Measurements from ENCODE around the gene FBXO47. TPM values are rescaled to one million over a fixed set of nuclear protein-coding genes. Genes with fewer than 3 reads are reported as not detected.
"Not testable (repeated sequence)": the region's sequence is repeated elsewhere in the genome, so short reads cannot be mapped to it uniquely, and the experiment has no call there.

The FBXO47 gene
- polyA plus RNA-seq, 1 donor = not detected

DNA sequence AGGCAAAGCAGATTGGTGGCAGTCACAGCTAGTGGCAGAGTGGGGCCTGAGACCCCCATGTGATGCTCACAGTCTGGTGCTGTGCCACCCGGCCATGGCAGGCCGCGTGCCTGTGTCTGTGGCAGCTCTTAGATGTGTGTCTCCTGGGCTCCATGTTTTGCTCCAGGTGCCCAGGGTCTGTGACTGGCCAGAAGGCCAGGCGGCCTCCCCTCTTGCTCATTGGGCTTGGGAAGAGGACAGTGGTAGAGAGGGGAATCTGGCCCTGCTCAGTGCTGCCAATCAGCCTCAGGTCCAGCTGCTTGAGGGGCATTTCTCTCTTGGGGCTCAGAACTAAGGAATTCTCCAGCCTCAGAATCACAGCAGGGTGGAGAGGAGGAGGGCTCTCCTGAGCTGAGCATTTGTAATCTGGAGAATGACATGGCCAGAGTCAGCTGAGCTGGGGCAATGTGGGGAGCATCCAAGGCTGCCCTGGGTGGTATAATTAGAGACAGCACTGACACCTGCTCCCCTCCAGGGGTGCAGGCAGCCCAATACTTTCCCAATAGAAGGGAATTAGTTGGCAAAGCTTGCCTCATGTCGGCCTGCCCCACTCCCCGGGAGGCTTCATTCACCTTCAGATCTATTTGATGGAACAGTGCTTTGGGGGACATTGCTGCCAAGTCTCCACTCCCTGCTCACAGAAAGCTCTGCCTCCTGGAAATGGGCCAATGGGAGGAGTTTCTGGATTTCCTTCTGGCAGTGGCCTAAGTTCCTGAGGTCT, 44.5 kb downstream of the FBXO47 start:
- DNase-seq (ENCODE audit: low read depth) = peak; percentile 71

DNA sequence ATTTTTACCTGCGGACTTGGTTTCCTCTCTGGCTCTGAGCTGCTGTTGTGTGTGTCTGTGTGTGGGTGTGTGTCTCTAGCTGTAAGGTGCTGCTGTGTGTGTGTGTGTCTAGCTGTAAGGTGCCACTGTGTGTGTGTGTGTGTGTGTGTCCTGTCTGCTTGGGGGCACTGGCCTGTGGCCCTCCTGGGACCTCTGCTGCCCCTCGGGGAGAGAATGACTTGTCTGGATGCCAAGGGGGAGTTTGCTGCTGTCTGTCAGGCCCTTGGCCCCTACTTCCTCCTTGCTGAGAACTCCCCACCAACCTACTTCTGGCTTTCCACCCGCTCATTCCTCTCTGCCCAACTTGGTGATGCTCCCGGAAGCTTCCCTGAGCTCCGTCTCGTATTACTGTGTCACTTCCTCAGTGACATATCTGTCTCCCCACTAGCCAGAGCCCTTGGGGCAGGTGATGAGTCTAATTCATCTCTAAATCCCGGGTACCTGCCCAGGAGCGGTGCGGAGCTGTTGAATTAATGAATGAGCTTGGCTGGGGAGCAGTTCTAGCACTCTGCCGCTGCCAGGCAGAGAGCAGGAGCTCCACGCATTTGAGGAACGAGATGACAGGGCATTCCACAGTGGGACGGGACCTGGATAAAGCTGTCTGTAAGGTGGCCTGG, 45.3 kb downstream of the FBXO47 start:
- DNase-seq (ENCODE audit: low read depth) = no peak

DNA sequence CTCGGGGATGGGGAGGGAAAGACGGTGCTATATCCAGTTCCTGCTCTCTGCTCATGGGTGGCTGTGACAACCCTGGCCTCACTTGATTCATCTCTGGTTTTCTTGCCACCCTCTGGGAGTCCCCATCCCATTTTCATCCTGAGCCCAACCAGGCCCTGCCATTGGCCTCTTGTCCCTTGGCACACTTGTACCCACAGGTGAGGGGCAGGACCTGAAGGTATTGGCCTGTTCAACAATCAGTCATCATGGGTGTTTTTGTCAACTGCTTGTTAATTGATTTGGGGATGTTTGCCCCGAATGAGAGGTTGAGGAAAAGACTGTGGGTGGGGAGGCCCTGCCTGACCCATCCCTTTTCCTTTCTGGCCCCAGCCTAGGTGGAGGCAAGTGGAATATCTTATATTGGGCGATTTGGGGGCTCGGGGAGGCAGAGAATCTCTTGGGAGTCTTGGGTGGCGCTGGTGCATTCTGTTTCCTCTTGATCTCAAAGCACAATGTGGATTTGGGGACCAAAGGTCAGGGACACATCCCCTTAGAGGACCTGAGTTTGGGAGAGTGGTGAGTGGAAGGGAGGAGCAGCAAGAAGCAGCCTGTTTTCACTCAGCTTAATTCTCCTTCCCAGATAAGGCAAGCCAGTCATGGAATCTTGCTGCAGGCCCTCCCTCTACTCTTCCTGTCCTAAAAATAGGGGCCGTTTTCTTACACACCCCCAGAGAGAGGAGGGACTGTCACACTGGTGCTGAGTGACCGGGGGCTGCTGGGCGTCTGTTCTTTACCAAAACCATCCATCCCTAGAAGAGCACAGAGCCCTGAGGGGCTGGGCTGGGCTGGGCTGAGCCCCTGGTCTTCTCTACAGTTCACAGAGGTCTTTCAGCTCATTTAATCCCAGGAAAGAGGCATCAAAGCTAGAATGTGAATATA, 46.6 kb downstream of the FBXO47 start:
- no peak for DNase-seq (ENCODE audit: low read depth)

- DNase-seq (ENCODE audit: low read depth) = no peak
These were observed 47.7 kb downstream of the FBXO47 start for GRCh38 chr17:38919316-38920078.

- no peak for DNase-seq (ENCODE audit: low read depth)
These were observed 48.3 kb downstream of the FBXO47 start for GRCh38 chr17:38918916-38919315.

DNA sequence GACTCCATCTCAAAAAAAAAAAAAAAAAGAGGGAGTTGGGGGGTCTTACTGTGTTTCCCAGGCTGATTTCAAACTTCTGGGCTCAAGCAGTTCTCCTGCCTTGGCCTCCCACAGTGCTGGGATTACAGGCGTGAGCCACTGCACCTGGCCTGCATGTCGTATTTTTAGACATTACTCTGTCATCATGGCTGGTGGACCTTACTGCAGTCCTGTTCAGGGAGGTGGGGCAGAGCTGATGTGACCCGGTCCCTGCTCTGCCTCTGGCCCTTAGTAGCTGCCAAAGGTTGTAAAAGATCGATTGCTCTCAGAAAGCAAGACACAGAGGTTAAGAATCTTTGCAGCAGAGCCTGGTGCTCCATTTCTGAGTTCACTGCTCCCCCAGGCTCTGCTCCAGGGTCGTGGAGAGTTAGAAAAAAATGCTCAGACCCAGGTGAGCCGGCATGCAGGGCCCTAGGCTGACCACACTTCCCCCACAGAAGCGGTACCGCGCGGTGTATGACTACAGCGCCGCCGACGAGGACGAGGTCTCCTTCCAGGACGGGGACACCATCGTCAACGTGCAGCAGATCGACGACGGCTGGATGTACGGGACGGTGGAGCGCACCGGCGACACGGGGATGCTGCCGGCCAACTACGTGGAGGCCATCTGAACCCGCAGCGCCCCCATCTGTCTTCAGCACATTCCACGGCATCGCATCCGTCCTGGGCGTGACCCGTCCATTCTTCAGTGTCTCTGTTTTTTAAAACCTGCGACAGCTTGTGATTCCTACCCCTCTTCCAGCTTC, 48.9 kb downstream of the FBXO47 start:
- no peak for DNase-seq (ENCODE audit: low read depth)

DNA sequence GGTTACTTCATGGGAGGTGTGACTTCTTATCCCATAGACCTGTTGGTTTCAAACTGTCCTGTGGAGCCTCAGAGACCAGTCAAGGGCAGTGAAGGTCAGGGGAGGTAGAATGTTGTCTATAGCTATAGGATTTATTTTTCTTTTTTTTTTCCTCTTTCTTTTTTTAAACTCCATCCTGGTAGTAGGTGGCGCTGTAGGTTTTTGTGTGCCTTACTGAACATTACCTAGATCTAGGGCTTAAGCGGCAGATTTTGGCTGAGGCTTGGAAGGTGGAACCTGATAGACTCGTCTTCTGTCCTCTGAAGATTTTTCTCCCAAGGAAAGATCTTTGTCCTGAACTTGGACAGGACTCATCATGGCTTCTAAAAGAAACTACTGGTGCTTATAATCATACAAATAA, 49.9 kb downstream of the FBXO47 start:
- DNase-seq (ENCODE audit: low read depth) = no peak

- no peak for DNase-seq (ENCODE audit: low read depth)
These were observed 50.4 kb downstream of the FBXO47 start for GRCh38 chr17:38916771-38917170.

DNA sequence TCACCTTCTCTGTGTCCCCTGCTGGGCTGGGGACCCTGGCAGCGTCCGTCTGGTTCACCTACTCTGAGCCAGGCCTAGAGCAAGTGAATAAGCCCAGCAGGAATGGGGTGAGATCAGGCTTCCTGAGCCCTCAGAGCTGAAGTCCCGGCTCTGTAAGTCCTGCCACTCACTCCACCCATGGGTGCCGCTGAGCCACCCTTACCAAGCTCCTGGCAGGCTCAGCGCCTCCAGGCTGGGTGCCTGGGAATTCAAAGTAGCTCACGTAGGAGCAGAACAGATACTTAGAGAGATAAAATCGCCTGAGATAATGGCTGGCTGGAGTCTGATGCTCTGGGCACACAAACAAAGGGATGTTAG, 51.6 kb downstream of the FBXO47 start:
- DNase-seq (ENCODE audit: low read depth) = no peak

DNA sequence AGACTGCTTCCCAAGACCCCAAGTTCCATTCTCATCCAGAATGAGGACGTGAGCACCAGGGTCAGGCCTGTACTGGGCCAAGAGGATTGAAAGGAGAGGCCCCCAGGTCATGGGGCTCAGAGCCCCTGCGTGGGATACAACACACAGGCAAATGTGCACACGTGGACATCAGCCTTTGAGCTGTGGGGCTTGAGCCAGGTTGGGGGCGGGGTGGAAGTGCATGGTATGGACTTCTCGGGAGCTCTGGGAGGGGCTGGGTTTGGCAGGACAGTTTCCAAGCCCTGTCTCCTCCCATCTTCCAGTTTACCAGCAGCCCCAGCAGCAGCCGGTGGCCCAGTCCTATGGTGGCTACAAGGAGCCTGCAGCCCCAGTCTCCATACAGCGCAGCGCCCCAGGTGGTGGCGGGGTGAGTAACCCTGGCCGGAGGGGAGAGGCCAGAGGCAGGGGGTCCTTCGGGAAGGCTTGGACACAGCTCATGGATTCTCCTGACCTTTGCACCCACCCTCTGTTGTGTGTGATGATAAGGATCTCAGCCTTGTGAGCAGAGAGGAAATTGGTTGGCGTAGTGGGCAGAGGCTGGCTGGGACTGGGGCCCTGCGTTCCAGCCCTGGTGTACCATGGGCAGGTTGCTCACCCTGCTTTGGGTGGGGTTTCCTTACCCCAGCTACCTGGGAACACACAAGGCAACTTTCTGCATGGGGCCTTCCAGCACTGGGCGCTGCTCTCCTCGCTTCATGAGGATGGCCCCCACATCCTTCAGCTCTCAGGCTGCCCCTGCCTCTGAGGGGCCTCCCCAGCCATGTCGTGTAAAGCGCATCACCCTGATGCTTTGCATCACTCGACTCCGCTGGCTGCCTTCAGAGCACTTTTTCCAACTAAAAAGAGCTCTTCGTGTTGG, 52.2 kb downstream of the FBXO47 start:
- no peak for DNase-seq (ENCODE audit: low read depth)

DNA sequence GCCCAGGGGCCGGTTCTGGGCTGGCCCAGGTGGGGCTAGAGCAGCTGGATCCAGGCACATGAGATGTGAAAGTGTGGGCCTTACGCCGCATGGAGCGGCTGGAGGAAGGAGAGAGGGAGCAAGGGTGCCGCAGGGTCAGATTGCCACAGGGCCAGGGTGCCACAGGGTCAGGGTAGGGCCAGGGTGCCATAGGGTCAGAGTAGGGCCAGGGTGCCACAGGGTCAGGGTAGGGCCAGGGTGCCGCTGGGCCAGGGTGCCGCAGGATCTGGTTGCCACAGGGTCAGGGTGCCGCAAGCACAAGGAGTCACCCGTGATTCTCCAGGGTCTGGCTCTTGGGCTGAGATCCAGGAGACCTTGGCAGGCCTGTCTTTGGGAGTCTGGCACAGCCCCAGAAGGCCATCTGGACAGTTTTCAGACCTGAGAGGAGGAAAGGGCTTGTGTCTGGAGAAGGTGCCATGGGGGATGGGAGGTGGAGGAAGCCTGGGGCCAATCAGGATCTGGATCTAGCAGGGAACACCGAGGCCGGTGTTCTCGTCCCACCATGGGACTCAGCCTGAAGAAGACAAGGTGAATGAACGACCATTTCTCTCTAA, 54.9 kb downstream of the FBXO47 start:
- no peak for DNase-seq (ENCODE audit: low read depth)

GRCh38 chr17:38911731-38912081, 55.5 kb downstream of the FBXO47 start:
- not testable (repeated sequence) for DNase-seq (ENCODE audit: low read depth)

DNA sequence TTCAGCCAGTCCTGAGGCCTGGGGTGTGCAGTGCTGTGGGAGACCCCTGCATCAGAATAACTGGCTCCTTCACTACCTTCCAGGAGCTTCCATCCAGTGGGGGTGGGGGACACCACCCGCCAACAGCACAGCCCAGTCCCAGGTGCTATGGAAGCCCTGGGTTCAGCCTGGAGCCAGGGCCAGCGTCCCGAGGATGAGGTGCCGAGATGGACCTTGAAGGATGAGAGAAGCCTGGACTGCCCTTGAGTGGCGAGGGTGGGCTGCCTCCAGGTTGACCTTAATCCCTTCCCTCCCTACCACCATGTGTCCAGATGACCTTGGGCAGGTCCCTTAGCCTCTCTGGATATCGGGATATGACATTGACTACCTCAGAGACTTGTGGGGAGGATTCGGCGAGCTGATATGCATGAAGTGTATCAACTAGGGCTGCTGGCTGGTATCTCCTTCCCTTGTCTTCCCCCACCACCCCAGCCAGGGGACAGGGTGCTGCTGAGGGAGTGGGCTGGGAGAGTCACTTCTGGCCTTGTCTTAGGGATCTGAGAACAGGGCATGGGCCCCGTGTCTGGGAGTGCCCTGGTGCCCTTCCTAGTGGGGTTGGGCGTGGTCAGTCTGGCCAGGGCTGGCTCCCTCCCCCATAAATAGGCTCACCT, 56.0 kb downstream of the FBXO47 start:
- DNase-seq (ENCODE audit: low read depth) = no peak

DNA sequence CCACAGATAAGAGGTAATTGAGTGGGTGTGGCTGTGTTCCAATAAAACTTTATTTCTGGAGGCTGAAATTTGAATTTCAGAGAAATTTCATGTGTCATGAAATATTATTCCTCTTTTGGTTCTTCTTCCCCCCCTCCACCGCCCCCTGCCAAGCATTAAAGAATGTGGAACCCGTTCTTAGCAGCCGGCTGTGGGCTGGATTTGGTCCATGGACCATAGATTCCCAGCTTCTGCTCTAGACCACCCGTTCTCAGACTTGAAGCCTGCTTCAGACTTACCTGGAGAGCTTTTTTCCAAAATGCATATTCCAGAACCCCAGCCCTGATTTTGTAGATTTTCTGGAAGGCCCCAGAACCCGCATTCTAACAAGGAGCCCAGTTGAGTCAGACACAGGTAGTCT, 56.9 kb downstream of the FBXO47 start:
- no peak for DNase-seq (ENCODE audit: low read depth)

DNA sequence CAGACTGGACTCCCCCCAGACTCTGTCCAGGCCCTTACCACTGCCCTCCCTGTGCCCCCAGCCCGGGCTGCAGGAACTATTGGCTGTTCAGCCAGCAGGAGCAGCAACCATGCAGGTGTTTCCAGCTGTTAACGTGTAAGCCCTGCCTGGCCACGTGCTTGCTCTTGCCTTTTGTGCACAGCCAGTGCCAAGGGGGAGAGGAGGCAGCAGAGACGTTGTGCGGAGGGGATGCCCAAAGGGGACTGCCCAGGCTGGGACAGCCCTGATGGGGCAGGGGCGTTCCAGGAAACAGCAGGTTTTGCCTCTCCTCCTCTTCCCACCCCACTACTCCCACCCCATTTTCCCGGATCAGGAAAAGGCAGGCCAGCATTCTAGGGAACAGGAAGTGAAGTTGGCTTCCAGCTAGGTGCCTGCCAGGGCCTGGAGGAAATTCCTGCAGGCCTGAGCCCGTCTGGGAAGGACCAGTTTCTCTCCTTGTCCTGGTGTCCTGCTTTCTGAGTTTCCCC, 58.5 kb downstream of the FBXO47 start:
- DNase-seq (ENCODE audit: low read depth) = no peak

DNA sequence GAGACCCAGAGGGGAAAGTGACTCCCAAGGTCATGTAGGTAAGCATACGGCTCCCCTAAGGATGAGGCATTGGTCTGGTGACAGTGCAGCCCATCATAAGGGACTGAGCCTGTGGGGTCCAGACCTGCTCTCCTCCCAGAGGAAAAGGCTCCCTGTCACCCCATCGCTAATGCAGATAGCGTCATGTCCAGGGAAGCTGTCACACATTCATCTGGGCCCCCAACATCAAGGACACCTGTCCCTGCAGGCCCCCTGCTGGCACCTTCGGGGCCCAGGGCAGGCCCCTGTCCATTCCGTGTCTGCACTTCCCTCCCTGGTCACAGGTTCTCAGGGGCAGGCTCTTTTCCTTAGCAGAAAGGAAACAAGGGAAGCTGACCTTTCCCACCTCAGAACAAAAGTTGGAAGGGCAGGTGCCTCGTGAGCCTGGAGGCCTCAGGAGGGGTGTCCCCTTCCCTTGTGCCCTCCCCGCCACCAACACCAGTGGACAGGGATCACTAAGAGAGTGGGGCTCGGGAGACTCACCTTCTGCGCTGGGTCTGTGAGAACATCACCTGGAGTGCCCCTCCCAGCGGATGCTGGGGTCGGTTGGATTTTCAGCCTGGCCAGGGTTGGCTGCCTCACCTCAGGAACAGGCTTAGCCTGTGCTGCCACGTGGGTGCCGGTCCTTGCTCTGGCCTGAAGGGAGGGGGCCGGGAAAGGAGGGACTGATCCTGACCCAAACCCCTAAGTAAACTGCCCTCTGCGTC, 59.1 kb downstream of the FBXO47 start:
- no peak for DNase-seq (ENCODE audit: low read depth)

DNA sequence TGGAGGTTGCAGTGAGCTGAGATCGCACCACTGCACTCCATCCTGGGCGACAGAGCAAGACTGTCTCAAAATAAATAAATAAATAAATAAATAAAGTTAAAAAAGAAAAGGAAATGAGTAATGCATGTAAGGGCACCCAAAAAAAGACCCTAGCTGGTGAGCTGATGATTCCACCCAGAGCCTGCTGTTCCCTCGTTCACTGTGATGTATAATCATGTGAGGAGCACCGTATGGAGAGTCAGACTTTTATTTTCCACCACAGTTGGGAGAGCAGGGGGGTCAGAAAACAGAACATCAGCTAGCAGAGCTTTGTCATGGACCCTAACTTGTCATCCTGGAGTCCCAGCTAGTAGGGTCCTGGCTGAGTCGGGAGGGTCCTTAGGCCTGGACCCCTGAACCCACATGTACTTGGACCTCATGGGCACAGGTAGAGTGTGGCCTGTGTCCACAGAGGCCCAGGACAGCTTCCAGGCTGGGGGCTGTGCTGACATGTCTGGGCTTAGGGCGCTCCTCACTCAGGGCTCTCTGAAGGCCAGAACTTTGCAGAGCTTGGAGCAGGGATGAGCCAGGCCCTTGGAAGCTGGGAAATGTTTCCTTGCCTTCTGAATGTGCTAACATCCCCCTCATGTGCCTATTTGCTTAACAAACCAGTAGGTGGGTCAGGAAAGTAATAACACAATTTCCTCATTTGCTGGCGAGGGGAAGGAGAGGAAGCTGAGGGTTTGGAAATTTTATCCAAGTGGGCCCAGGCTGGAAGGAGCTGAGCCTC, 60.6 kb downstream of the FBXO47 start:
- no peak for DNase-seq (ENCODE audit: low read depth)

Data from forelimb muscle (tissue), 1 donor.